Measurements from ENCODE around the gene LGALS12. TPM values are rescaled to one million over a fixed set of nuclear protein-coding genes. Genes with fewer than 3 reads are reported as not detected.

The LGALS12 gene
- polyA plus RNA-seq, 2 of the 4 experiments (the other 2 are of a cell fraction), result not detected

GRCh38 chr11:63511048-63511748 lies 5.3 kb downstream of the LGALS12 start:
- peaks cover 12% of the 10 kb centered on the region for H3K4me1 ChIP-seq
- ATAC-seq, result no peak; a peak in 1 of 6 replicates
- no peak for FAIRE-seq
- TF ChIP-seq ZC3H11A (IDR thresholded peaks at IDR 0.05), result no peak
- TF ChIP-seq, protein P1, sequence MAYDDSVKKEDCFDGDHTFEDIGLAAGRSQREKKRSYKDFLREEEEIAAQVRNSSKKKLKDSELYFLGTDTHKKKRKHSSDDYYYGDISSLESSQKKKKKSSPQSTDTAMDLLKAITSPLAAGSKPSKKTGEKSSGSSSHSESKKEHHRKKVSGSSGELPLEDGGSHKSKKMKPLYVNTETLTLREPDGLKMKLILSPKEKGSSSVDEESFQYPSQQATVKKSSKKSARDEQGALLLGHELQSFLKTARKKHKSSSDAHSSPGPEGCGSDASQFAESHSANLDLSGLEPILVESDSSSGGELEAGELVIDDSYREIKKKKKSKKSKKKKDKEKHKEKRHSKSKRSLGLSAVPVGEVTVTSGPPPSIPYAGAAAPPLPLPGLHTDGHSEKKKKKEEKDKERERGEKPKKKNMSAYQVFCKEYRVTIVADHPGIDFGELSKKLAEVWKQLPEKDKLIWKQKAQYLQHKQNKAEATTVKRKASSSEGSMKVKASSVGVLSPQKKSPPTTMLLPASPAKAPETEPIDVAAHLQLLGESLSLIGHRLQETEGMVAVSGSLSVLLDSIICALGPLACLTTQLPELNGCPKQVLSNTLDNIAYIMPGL (CRISPR knock-in tag; IDR thresholded peaks at IDR 0.05; ENCODE audit: borderline replicate concordance), result no peak
- TF ChIP-seq MYC (IDR thresholded peaks at IDR 0.05; ENCODE audit: borderline replicate concordance, low read length), result no peak
- TF ChIP-seq NFE2L2 (conservative IDR thresholded peaks at IDR 0.05; ENCODE audit: low read length), result no peak
- no peak for TF ChIP-seq HES2 (IDR thresholded peaks at IDR 0.05)
- TF ChIP-seq HDAC2 (IDR thresholded peaks at IDR 0.05), result no peak
- TF ChIP-seq HOXA7 (CRISPR knock-in tag; IDR thresholded peaks at IDR 0.05), result no peak
- TF ChIP-seq FOSB (CRISPR knock-in tag; IDR thresholded peaks at IDR 0.05), result no peak
- no peak for TF ChIP-seq FOXS1 (CRISPR knock-in tag; IDR thresholded peaks at IDR 0.05)
- H3K4me2 ChIP-seq, result no peak overlapping the region
- 89% methylated on average over 11 of the region's 11 CpGs for WGBS (ENCODE audit: missing lambda C conversion rate)
- H3K4me3 ChIP-seq, result no peak overlapping the region
- CTCF ChIA-PET, result interaction anchor here (0.7 to 5.0 kb wide), 3 partner anchors 8 to 58 kb away, joined by 3 to 29 read pairs (median 3); no protein-coding TSS in a partner anchor
- H3K27ac ChIP-seq, result 0 out of 6 replicates have a peak overlapping the region, but pooled peaks of 1 of the 2 experiments have one; percentile 42
- DNase-seq (ENCODE audit: low read depth in 1 of 2, low spot score in 1 of 2), result no peak
- H3K9me3 ChIP-seq, result no peaks in the 10 kb centered on the region
- POLR2A ChIA-PET, result no interaction called here

- POLR2A ChIA-PET, result no interaction called here
- peaks cover 9% of the 10 kb centered on the region for H3K4me1 ChIP-seq
- no peak overlapping the region for H3K4me3 ChIP-seq
- no peak for ATAC-seq
- CTCF ChIA-PET, result interaction anchor here (0.7 kb wide), 1 partner anchor 497 kb away, joined by 3 read pairs; the partner anchor contains the start of gene SLC22A8
- WGBS (ENCODE audit: missing lambda C conversion rate), result 90% methylated on average over 7 of the region's 7 CpGs
- no peak for FAIRE-seq
- no peak for TF ChIP-seq POLR2A (IDR thresholded peaks at IDR 0.05; ENCODE audit: low read length)
- TF ChIP-seq HDAC2 (IDR thresholded peaks at IDR 0.05), result no peak
- no peak for TF ChIP-seq SREBF2 (IDR thresholded peaks at IDR 0.05)
- TF ChIP-seq GATA3 (IDR thresholded peaks at IDR 0.05; ENCODE audit: borderline replicate concordance), result no peak
- TF ChIP-seq E2F6 (IDR thresholded peaks at IDR 0.05; ENCODE audit: borderline replicate concordance, low read depth), result no peak
- TF ChIP-seq RCOR1 (IDR thresholded peaks at IDR 0.05; ENCODE audit: low read depth, low read length), result no peak
- TF ChIP-seq RFX5 (IDR thresholded peaks at IDR 0.05), result no peak
- TF ChIP-seq TP53 (CRISPR knock-in tag; IDR thresholded peaks at IDR 0.05), result no peak
- TF ChIP-seq, protein P2, sequence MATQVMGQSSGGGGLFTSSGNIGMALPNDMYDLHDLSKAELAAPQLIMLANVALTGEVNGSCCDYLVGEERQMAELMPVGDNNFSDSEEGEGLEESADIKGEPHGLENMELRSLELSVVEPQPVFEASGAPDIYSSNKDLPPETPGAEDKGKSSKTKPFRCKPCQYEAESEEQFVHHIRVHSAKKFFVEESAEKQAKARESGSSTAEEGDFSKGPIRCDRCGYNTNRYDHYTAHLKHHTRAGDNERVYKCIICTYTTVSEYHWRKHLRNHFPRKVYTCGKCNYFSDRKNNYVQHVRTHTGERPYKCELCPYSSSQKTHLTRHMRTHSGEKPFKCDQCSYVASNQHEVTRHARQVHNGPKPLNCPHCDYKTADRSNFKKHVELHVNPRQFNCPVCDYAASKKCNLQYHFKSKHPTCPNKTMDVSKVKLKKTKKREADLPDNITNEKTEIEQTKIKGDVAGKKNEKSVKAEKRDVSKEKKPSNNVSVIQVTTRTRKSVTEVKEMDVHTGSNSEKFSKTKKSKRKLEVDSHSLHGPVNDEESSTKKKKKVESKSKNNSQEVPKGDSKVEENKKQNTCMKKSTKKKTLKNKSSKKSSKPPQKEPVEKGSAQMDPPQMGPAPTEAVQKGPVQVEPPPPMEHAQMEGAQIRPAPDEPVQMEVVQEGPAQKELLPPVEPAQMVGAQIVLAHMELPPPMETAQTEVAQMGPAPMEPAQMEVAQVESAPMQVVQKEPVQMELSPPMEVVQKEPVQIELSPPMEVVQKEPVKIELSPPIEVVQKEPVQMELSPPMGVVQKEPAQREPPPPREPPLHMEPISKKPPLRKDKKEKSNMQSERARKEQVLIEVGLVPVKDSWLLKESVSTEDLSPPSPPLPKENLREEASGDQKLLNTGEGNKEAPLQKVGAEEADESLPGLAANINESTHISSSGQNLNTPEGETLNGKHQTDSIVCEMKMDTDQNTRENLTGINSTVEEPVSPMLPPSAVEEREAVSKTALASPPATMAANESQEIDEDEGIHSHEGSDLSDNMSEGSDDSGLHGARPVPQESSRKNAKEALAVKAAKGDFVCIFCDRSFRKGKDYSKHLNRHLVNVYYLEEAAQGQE (IDR thresholded peaks at IDR 0.05), result no peak
- no peak for TF ChIP-seq CEBPB (IDR thresholded peaks at IDR 0.05)
- no peak for TF ChIP-seq ZNF302 (CRISPR knock-in tag; IDR thresholded peaks at IDR 0.05)
- no peak for TF ChIP-seq CHD2 (IDR thresholded peaks at IDR 0.05; ENCODE audit: low read length, partially characterized antibody)
- TF ChIP-seq JUNB (IDR thresholded peaks at IDR 0.05), result no peak
- no peak for DNase-seq (ENCODE audit: low read depth in 1 of 2, low spot score in 1 of 2)
- H3K4me2 ChIP-seq, result no peak overlapping the region
- H3K9me3 ChIP-seq, result no peaks in the 10 kb centered on the region
- no peak overlapping the region for H3K27ac ChIP-seq
These were observed 6.9 kb downstream of the LGALS12 start for GRCh38 chr11:63512816-63513215.
